Stimulated activated CD4-positive, alpha-beta T cell treated with anti-CD3 and anti-CD28 coated beads, Interleukin-12 subunit alpha, Interleukin-12 subunit beta, amount 100 ng/mL, for 24 hours (primary cell): Measurements from ENCODE around the gene ST7.
"Not testable (repeated sequence)": the region's sequence is repeated elsewhere in the genome, so short reads cannot be mapped to it uniquely, and the experiment has no call there.

Source experiments
- DNase-seq, 2 experiments: peaks; one replicate each; pipeline ENCODE4 v3.0.0-alpha.2; 2020; ENCODE audit warnings: low read depth in 2 of 2

ST7 gene

GRCh38 chr7:117009705-117010361, 56.5 kb downstream of the ST7 start:
- no peak for DNase-seq

DNA sequence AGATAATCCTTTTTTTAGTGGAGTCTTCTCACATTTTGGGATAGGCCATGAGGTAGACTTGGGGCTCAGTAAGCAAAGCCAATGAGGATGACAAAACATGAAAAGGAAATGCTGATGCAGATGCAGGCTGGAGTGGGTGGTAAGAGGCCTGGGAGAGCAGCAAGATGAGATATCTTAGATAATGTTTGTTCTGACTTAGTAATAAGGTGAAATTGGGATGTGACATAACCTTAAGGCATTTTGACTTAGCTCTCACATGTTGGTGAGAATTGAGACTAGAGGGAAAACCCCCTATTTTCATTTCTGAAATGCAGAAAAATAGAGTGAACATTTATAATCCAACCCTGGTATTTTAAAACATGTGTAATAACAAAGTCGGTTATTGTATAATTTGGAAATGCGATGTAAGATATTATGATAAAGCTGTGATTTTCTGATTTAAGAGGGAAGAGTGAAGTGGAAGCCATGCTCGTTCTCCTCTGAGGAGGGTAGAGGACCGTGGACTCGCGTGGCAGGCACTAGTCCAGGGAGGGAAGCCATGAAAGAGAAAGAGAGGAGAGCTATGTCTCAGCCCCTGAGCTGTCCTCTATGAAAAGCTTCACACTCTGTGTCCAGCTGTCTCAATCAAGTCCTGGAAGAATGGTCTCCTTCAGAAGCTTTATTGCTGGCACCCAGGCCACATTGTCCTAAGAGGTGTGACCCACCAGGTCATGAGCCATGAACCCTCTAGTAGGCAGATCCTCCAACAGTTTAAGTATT, 57.3 kb downstream of the ST7 start:
- peak in 1 of 2 experiments; percentile 16 for DNase-seq

GRCh38 chr7:117011419-117012260, 58.3 kb downstream of the ST7 start:
- no peak for DNase-seq

DNA sequence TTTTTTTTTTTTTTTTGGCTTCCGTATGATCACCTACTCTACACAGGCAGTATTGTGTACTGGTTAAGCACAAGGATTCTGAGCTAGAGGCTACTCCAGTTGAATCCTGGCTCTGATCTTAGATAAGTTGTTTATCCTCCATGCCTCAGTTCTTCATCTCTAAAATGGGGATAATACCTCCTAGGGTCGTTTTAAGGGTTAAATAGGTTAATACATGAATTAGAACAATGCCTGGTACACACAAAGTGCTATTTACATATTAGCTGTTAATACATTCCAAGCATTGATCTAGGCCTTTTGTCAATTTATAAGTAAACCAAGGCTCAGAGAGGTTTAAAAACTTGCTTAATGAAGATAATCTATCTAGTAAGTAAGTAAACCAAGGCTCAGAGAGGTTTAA, 59.0 kb downstream of the ST7 start:
- no peak for DNase-seq

- no peak for DNase-seq
Observed at GRCh38 chr7:117012696-117013095, 59.4 kb downstream of the ST7 start.

- DNase-seq = no peak
Observed at GRCh38 chr7:117014099-117014656, 60.9 kb downstream of the ST7 start.

- DNase-seq = no peak
Observed at GRCh38 chr7:117014673-117015133, 61.4 kb downstream of the ST7 start.

DNA sequence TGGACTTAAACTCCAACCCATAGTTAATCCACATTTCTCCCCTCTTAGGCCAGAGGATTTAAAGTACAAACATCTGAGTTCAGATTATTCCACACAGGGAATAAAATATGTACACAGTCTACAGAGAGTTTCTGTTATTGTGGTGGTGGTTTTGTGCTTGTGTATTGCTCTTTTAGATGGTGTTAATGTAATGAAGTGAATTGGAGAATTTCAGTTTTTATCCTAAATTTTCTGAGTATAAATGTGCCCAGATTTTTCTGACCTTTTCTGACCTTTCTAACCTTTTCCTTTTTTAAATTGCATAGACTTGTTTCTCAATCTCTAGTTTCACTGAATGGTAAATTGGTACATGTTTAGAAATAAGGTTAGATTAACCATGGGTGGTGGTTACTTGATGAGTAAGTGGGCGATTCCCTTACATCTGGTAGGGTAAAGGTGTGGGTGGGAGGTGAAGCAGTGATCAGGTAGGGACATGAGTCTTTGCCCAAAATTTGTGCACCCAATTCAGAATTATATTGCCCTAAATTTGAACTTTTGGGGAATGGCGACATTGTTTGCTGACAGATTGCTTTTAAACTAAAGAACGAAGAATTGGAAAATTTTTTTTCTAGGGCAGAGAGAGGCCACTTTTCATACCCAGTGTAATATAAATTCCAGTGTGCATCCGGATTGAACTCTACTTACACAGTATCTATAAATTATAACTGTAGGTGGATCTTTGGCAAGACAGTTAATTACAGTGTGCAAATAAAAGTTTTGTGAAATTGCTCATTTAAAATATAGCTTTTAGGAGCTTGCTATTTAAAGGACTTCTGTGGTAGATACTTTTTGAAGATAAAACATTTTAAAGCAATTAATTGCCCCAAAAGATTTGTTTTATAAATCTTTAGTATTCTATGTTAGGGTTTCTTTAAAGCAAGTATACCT, 62.2 kb downstream of the ST7 start:
- no peak for DNase-seq

- no peak for DNase-seq
Observed at GRCh38 chr7:117017017-117017451, 63.7 kb downstream of the ST7 start.

DNA sequence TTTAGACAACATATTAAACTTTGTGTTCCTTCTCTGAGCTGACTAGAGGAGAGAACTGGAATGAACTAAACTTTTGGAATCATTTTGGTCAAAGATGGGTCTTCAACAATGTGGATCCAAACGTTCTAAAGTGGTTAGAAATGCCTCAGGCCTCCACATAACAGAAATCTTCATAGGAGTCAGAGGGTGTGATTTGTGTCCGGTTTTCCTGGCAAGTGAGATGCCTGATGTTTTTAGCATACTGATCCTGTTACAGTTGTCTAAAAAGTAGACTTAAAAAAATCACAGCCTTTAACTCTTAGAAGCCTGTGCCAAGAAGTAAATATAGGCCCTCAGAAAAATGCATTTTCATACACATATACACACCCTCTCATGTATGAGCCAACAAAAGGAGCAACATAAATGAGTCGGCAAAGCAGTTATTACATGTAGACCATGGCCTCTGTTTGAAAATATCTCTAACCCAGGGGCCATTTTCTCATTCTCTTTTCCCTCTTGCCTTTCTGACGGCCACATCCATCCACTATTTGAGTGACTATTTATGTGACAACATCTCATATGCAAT, 64.5 kb downstream of the ST7 start:
- no peak for DNase-seq

GRCh38 chr7:117018713-117019112, 65.4 kb downstream of the ST7 start:
- no peak for DNase-seq

DNA sequence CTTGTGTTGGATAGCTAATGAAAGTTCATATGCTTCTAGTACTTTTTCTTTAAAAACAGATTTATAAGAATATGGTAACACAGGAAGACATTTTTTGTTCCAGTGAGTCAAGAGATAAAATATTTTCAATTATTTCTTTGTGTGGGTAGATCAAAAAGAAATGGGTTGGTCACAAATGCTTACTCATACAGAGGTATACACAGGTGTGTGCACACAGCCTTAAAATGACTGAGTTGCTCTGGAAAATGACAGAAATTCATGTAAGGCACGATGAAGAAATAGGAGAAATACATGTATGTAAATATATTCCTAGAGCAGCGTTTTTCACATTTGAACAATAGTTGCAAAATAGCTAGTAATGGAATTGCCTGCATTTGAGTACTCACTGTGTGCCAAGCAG, 66.0 kb downstream of the ST7 start:
- DNase-seq = no peak

DNA sequence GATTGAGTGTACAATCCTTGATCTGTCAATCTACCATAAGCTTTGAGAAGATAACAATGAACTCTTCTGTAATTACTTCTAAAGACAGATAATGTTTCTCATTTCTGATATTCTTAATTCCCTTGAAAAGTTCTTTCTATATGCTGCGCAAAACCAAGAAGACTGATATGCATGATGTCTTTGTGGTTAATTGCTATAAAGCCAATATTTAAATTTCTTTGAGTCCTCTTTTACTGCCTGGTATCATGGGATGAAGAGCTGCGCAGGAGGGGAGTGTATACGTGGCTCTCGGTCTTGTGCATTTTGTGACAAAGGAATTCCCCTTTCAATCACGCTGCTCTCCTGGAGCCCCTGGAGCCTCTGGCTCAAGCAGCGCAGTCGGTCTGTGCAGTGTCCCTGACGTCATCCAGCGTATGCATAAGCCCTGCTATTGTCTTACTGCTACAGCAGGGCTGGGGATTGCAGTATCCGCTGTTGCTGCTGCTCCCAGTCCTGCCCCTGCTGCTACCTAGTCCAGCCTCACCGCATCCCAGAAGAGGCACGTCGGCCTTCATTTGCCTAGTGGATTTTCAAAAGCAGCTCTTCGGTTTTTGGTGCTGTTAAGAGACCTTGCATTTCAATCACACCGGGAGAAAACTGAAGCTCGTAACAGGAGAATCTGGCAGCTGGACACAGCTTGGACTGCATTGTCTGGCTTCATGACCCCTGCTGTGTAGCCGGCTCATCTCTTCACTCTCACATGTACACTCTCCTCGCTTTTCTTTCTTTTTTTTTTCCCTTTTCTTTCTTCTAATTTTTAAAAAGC, 66.7 kb downstream of the ST7 start:
- DNase-seq = no peak

GRCh38 chr7:117020591-117020973, 67.3 kb downstream of the ST7 start:
- DNase-seq = no peak

- no peak for DNase-seq
Observed at GRCh38 chr7:117021366-117021765, 68.1 kb downstream of the ST7 start.

DNA sequence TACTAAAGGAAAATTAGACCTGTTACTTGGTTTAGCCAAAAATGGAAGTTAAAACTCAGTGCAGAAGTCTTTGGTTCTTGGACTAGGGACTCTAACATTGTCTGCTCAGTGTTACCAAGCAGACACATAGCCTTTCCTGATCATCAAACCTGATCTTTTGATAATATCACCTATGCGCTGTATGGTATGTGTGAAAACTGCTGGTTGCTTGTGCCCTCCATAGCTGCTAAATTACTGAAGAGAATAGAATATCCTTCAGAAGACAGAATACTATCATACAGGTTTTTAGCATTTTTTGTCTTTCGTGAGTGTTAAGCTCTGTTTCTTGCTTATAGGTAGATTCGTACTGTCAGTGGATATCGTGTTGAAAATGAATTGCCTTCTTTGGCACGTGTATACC, 68.7 kb downstream of the ST7 start:
- DNase-seq = no peak

- no peak for DNase-seq
Observed at GRCh38 chr7:117023325-117023854, 70.1 kb downstream of the ST7 start.

- no peak for DNase-seq
Observed at GRCh38 chr7:117024811-117025210, 71.5 kb downstream of the ST7 start.

DNA sequence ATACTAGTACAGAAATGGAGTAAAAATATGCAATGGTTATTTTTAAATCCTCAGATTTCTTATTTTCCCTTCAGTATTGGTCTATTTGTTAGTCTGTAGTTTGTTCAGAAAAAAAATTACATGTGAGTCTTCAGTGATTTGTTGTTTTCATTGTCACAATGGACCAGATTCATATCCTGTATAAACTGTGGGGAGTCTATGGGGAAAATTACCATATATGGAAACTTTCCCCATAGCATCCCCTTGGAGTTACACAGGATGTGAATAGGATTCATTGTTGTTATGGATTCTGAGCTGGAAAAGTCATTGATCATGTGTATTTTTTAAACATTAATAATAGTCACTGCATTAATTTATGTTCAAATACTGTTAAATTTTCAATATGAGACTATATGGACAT, 72.6 kb downstream of the ST7 start:
- DNase-seq = no peak

DNA sequence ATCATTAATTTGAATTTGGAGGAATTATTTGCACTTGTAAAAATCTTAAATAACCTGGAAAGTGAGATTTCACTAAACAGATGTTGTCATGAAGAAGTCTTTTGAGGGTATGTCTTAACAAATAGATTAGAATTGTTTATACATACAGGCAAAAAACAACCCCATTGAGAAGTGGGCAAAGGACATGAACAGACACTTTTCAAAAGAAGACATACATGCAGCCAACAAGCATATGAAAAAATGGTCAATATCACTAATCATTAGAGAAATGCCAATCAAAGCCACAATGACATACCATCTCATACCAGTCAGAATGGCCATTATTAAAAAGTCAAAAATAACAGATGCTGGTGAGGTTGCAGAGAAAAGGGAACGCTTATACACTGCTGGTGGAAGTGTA, 77.0 kb downstream of the ST7 start:
- DNase-seq = not testable (repeated sequence)
